Right lobe of liver (tissue), 6 donors: ENCODE results near the gene CHST11. TPM values are rescaled to one million over a fixed set of nuclear protein-coding genes. Genes with fewer than 3 reads are reported as not detected.

Source experiments
- ATAC-seq, 4 donors: fragments of 200-7000 bp; cut with Tn5 transposase; one replicate each; pipeline ENCODE4 v1.9.1; 2020; ENCODE audit warnings: mild to moderate bottlenecking in 4 of 4, moderate library complexity in 4 of 4
- DNase-seq, 3 donors: peaks; one replicate each; pipeline ENCODE4 v3.0.0-alpha.2; 2020
- H3K27ac ChIP-seq, 3 donors: fragments of 200-600 bp; one replicate each; pipeline ENCODE4 v1.8.0; 2022
- H3K27me3 ChIP-seq, 2 donors: fragments of 200-600 bp; one replicate each; pipeline ENCODE4 v1.8.0; 2022
- H3K36me3 ChIP-seq, 4 donors: fragments of 200-600 bp; sonication (generic) in 1 of 4; one replicate each; pipeline versions ENCODE4 v1.5.1 to v1.8.0; 2017 to 2022; ENCODE audit warnings: control low read depth in 1 of 4
- H3K4me1 ChIP-seq, 4 donors: fragments of 200-600 bp; sonication (generic) in 1 of 4; one replicate each; pipeline versions ENCODE4 v1.5.1 to v1.8.0; 2017 to 2022; ENCODE audit warnings: control low read depth in 1 of 4
- H3K4me3 ChIP-seq, 3 donors: fragments of 200-600 bp; one replicate each; pipeline ENCODE4 v1.8.0; 2022
- H3K9me3 ChIP-seq, 4 donors: fragments of 200-600 bp; sonication (generic) in 1 of 4; one replicate each; pipeline versions ENCODE4 v1.5.1 to v1.8.0; 2017 to 2022; ENCODE audit warnings: control low read depth in 1 of 4
- POLR2A ChIP-seq: fragments of 450-650 bp; IDR thresholded peaks from one replicate; pipeline ENCODE4 v1.6.1; 2017; ENCODE audit warnings: antibody characterized with exemption, mild to moderate bottlenecking
- WGBS: methylation state at CpG from one replicate; pipeline ENCODE4 v1.1.6; 2018; ENCODE audit warnings: low coverage, low lambda C conversion rate; ENCODE audit not compliant: insufficient coverage; ENCODE audit errors: missing lambda C conversion rate; 5-methylcytosine and 5-hydroxymethylcytosine counted together
- intact Hi-C, 2 donors: fragments of 100-400 bp; cut with DNase I; formaldehyde crosslinking; loops; one replicate each; pipeline versions ENCODE4 v1.11.2 to v1.14.1; 2022
- total RNA-seq, 6 experiments: library from RNA; depleted of rRNA in 2 of 6; stranded (reverse); fragments of >200 nt in 2 of 6; fragmentation: NEBNext Ultra II Directional in 3 of 6; extraction: Animal tissue kit (Norgen Biotek cat#: 25700) in 3 of 6; gene quantifications; one replicate each; pipeline versions ENCODE4 v1.1.0 to v1.2.4, GENCODE V29; 2016 to 2023
- TF ChIP-seq, protein P1 (sequence below), 4 donors: fragments of 200-600 bp in 3 of 4; fragments of 450-650 bp in 1 of 4; IDR thresholded peaks; one replicate each; pipeline versions ENCODE4 v1.5.1 to v1.8.0; 2016 to 2022; ENCODE audit warnings: antibody characterized with exemption in 4 of 4, mild to moderate bottlenecking in 2 of 4
- donor health status: DM: no; HTN: yes; CAD: no.
- donor health status: DM: no; HTN: no; CAD: no.
- donor health status: DM: no; HTN: no; CAD: no.
- donor health status: DM: no; HTN: yes; CAD: no.
- donor health status: DM: no; HTN: yes; CAD: no.

CHST11 gene
- total RNA-seq, 6 experiments from 2014 or later = 0.57 to 10.4 (median 3.5) TPM

DNA sequence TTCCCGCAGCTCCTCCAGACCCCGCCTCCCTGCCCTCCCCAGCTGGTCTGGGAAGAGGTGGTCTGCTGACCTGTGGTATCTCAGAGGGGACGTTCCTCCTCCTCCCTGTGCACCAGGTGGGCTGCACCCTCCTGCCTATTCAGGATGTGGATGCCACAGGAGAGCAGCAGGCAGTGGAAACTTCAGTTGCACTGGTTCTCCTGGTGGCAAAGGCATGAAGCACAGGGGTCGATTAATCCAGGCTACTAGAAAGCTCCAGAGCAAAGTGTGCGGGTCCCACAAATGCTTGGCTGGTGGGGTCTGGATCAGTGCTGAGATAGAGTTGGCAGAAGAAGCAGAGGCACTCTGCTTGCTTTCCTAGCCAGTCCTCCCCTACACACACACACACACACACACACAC lies 304.3 kb downstream of the CHST11 start:
- ATAC-seq (no peak), DNase-seq (no peak)
- H3K27me3 ChIP-seq = no peaks in the 10 kb centered on the region
- no peak overlapping the region for H3K27ac ChIP-seq
- 37% methylated on average over 2 of the region's 5 CpGs for WGBS
- H3K4me1 ChIP-seq = no peaks in the 10 kb centered on the region
- TF ChIP-seq, protein P1, sequence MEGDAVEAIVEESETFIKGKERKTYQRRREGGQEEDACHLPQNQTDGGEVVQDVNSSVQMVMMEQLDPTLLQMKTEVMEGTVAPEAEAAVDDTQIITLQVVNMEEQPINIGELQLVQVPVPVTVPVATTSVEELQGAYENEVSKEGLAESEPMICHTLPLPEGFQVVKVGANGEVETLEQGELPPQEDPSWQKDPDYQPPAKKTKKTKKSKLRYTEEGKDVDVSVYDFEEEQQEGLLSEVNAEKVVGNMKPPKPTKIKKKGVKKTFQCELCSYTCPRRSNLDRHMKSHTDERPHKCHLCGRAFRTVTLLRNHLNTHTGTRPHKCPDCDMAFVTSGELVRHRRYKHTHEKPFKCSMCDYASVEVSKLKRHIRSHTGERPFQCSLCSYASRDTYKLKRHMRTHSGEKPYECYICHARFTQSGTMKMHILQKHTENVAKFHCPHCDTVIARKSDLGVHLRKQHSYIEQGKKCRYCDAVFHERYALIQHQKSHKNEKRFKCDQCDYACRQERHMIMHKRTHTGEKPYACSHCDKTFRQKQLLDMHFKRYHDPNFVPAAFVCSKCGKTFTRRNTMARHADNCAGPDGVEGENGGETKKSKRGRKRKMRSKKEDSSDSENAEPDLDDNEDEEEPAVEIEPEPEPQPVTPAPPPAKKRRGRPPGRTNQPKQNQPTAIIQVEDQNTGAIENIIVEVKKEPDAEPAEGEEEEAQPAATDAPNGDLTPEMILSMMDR (IDR thresholded peaks at IDR 0.05) = no peak
- TF ChIP-seq POLR2A = no peak
- intact Hi-C loops = no loop called here
- no peaks in the 10 kb centered on the region for H3K9me3 ChIP-seq
- no peaks in the 10 kb centered on the region for H3K36me3 ChIP-seq
- no peak overlapping the region for H3K4me3 ChIP-seq

DNA sequence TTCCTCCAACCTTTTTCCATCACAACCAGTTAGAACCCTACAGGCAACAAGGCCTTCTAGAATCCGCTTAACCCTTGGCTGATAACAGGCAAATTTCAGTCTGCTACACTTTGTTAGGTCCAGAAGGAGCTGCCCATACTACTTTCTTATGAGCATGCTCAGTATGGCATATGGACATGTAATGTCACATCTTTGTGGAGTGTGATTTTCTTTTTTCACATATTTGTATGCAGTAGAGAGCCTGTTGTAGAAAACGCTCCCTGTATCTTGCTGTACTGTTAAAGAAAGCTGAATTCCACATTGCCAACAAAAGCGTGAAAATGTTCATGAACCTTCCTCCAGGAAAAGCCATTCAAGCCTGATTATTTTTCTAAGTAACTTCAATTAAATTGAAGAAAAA lies 304.9 kb downstream of the CHST11 start:
- no peaks in the 10 kb centered on the region for H3K27me3 ChIP-seq
- WGBS = 90% methylated on average over 3 of the region's 3 CpGs
- DNase-seq (no peak), ATAC-seq (no peak)
- intact Hi-C loops = no loop called here
- H3K4me3 ChIP-seq = no peak overlapping the region
- H3K4me1 ChIP-seq = no peaks in the 10 kb centered on the region
- H3K36me3 ChIP-seq = no peaks in the 10 kb centered on the region
- TF ChIP-seq, protein P1 (IDR thresholded peaks at IDR 0.05) = no peak
- no peak for TF ChIP-seq POLR2A
- no peak overlapping the region for H3K27ac ChIP-seq
- no peaks in the 10 kb centered on the region for H3K9me3 ChIP-seq

DNA sequence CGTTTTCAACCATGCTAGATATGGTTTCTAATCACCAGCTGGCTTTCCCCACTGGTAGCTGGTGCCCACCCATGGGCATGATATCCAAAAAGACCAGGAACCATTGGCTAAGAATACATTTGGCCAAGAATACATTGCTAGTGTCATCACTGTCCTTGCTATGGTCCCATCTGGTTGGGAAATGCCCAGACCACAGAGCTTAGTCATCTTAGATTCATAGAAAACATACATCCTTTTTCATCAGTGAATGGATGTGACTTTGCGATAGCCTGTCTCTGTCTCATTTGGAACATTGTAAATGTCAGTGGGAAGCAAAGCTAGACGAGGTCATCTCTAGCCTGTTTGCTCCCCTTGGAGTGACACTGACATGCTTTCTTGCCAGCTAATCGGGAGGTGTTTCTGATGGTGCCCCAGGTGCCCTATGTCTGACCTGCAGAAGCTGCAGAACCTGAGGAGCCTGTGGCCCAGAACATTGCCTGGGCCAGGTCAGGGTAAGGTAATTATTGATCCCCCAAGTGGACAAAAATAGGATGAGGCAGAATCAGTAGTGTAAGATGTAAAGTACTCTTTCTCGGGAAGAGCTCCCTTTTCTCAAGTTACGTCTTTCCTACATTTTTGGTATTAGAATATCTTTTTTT lies 306.5 kb downstream of the CHST11 start:
- 67% methylated on average over 6 of the region's 6 CpGs for WGBS
- intact Hi-C loops = no loop called here
- no peak for ATAC-seq

DNA sequence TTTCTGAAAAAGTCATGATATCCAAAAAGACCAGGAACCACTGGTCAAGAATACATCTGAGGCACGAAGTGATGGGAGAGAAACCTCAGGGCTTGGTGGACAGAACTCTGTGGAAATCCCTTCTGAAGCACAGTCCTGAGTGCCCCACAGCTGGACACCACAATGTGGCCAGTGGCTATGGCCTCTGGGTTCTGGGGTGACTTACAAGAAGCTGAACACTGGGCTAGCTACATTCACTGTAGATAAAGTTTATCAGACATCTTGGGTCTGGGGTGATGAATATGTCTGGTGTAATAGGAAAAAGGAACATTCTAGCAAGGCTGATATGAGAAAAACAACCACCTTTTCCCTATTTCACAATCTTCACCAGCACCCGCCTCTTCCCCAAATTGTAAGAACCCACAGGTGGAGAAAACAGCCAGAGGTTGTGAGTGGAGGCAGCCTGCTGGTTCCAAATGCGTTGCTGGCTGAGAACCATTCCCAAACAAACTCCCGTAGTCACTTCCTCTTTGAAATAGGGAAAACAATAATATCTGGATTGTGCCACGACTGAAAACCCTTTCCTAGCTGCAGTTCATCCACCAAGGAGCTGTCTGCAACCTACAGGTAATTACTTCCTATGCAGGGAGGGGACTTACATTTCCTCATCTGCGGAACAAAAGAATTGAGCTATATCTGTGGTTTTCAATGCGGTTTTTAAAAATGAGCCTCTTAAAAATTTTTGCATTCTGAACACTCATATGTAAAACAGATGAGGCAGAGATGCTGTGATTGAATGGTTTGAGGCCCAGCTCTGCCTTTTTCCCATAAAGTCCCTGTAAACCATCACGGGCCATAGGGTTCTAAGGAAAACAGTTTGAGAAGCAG lies 307.7 kb downstream of the CHST11 start:
- TF ChIP-seq, protein P1 (IDR thresholded peaks at IDR 0.05) = no peak
- no peak for TF ChIP-seq POLR2A
- DNase-seq (no peak), ATAC-seq (no peak)
- intact Hi-C loops = no loop called here
- H3K27ac ChIP-seq = no peak overlapping the region
- no peaks in the 10 kb centered on the region for H3K27me3 ChIP-seq
- no peaks in the 10 kb centered on the region for H3K9me3 ChIP-seq
- 56% methylated on average over 8 of the region's 8 CpGs for WGBS
- no peaks in the 10 kb centered on the region for H3K36me3 ChIP-seq
- no peak overlapping the region for H3K4me3 ChIP-seq
- H3K4me1 ChIP-seq = no peaks in the 10 kb centered on the region

More for the DNA sequence above, 306.5 kb downstream of the CHST11 start:
- Histone ChIP-seq H3K9me3 (no peaks in the 10 kb centered on the region), H3K36me3 (no peaks in the 10 kb centered on the region), H3K4me3 (no peak overlapping the region), H3K27me3 (no peaks in the 10 kb centered on the region), H3K27ac (no peak overlapping the region), H3K4me1 (no peaks in the 10 kb centered on the region)
- TF ChIP-seq, protein P1 (IDR thresholded peaks at IDR 0.05) = no peak
- TF ChIP-seq POLR2A = no peak
- DNase-seq = no peak
